ENCODE data around the gene PIK3R5.
"Not testable (repeated sequence)": the region's sequence is repeated elsewhere in the genome, so short reads cannot be mapped to it uniquely, and the experiment has no call there.

Gene PIK3R5

GRCh38 chr17:8872036-8872704 lies 93.3 kb downstream of the PIK3R5 start:
- DNase-seq = no peak

- DNase-seq = no peak
Observed at GRCh38 chr17:8871081-8871581, 94.4 kb downstream of the PIK3R5 start.

- no peak for DNase-seq
Observed at GRCh38 chr17:8870406-8871040, 95.0 kb downstream of the PIK3R5 start.

GRCh38 chr17:8869114-8869815 lies 96.2 kb downstream of the PIK3R5 start:
- no peak for DNase-seq

GRCh38 chr17:8868529-8868951 lies 97.0 kb downstream of the PIK3R5 start:
- DNase-seq = no peak

- DNase-seq = no peak
Observed at GRCh38 chr17:8868092-8868491, 97.4 kb downstream of the PIK3R5 start.

GRCh38 chr17:8867361-8867981 lies 98.0 kb downstream of the PIK3R5 start, which contains the start of gene PIK3R6:
TSS of gene PIK3R6 (minus strand) at chr17:8867674. CDS start at chr17:8849794, 17,880 bp downstream.
- no peak for DNase-seq

GRCh38 chr17:8865811-8866210 lies 99.7 kb downstream of the PIK3R5 start:
- DNase-seq = no peak

- DNase-seq = no peak
Observed at GRCh38 chr17:8865385-8865784, 100.1 kb downstream of the PIK3R5 start.

GRCh38 chr17:8862213-8863056 lies 103.1 kb downstream of the PIK3R5 start:
- DNase-seq = no peak

GRCh38 chr17:8861495-8862181 lies 103.9 kb downstream of the PIK3R5 start:
- no peak for DNase-seq

- DNase-seq = no peak
Observed at GRCh38 chr17:8859804-8860430, 105.6 kb downstream of the PIK3R5 start.

- DNase-seq = no peak
Observed at GRCh38 chr17:8859027-8859803, 106.3 kb downstream of the PIK3R5 start.

GRCh38 chr17:8857919-8858318 lies 107.6 kb downstream of the PIK3R5 start:
- DNase-seq = no peak

- DNase-seq = no peak
Observed at GRCh38 chr17:8856869-8857575, 108.5 kb downstream of the PIK3R5 start.

GRCh38 chr17:8856205-8856603 lies 109.3 kb downstream of the PIK3R5 start:
- not testable (repeated sequence) for DNase-seq

- no peak for DNase-seq
Observed at GRCh38 chr17:8855477-8856204, 109.9 kb downstream of the PIK3R5 start.

GRCh38 chr17:8851600-8851999 lies 113.9 kb downstream of the PIK3R5 start:
- DNase-seq = no peak

Measured in DMS 273 treated with DMSO at 0.1 percent for 48 hours (cell line).